Upper lobe of right lung (tissue), 1 donor: ENCODE data around the gene OLIG3. TPM values are rescaled to one million over a fixed set of nuclear protein-coding genes. Genes with fewer than 3 reads are reported as not detected.

Experiments used
- ATAC-seq: fragments of 200-7000 bp; cut with Tn5 transposase; one replicate; pipeline ENCODE4 v1.9.1; 2020; ENCODE audit warnings: mild to moderate bottlenecking, moderate library complexity
- DNase-seq: peaks from one replicate; pipeline ENCODE4 v3.0.0-alpha.2; 2020
- H3K27ac ChIP-seq: fragments of 200-600 bp; one replicate; pipeline ENCODE4 v1.8.0; 2022
- H3K27me3 ChIP-seq: fragments of 200-600 bp; one replicate; pipeline ENCODE4 v1.8.0; 2022; ENCODE audit warnings: mild to moderate bottlenecking
- H3K36me3 ChIP-seq: fragments of 200-600 bp; one replicate; pipeline ENCODE4 v1.8.0; 2022
- H3K4me1 ChIP-seq: fragments of 200-600 bp; one replicate; pipeline ENCODE4 v1.8.0; 2022
- H3K4me3 ChIP-seq: fragments of 200-600 bp; one replicate; pipeline ENCODE4 v1.8.0; 2022; ENCODE audit warnings: mild to moderate bottlenecking
- H3K9me3 ChIP-seq: fragments of 200-600 bp; one replicate; pipeline ENCODE4 v1.8.0; 2022
- CTCF ChIP-seq: fragments of 200-600 bp; IDR thresholded peaks from one replicate; pipeline ENCODE4 v1.8.0; 2022; ENCODE audit warnings: antibody characterized with exemption
- intact Hi-C: fragments of 100-400 bp; cut with DNase I; formaldehyde crosslinking; loops from one replicate; pipeline ENCODE4 v1.11.0; 2022
- long read RNA-seq: library from polyadenylated mRNA; unstranded; transcript quantifications from one replicate; pipeline ENCODE4 v2.0.0, GENCODE V29; 2021
- total RNA-seq: library from RNA; stranded (reverse); fragmentation: NEBNext Ultra II Directional; extraction: Animal tissue kit (Norgen Biotek cat#: 25700); gene quantifications from one replicate; pipeline ENCODE4 v1.2.1, GENCODE V29; 2021
- donor health status: DM: no; HTN: yes; CAD: no; lungs with severe emphysema.

The OLIG3 gene
- total RNA-seq = not detected
- long read RNA-seq = 0 reads

DNA sequence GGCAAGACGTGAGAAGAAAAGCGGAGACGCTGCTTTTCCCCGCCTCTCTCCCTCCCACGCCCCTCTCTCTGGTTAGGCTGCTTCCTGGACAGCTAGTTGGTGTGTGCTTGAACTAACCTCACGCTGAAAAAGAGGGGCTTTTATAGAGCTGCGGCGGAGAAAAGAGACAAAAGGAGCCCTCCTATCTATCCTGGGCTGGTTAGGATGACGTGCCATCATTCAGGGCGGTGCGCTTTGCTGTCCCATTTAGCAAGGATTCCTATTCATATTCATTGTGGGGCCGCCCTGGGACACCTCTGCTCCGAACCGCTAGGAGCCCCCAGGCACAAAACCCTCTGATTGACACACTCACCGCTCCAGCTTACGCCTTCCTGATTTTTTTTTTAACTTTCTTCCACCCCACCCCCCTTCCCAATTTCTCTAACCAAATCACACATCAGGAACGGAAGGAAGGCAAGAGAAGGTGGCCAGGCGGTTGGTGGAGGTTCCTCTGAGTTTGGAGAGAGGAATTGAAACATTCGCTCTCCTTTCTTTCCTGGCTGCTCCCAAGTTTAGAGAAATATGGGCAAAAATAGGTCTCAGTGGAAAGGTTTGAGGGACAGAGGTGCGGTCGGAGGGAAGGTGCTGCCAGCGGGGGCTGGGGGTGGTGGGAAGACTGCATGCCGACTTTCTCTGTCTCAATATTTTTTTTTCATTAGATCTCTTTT lies at the start of gene OLIG3:
TSS of gene OLIG3 (minus strand) at position 114 of the 707 bp plus-strand sequence. CDS start 224 bp downstream, outside the sequence.
- intact Hi-C loops = no loop called here
- no peak for ATAC-seq
- Histone ChIP-seq H3K27me3 (peaks cover 100% of the 10 kb centered on the region), H3K9me3 (no peaks in the 10 kb centered on the region), H3K4me3 (no peak within 1 kb of the TSS), H3K27ac (no peak within 1 kb of the TSS), H3K36me3 (no peaks in the 10 kb centered on the region), H3K4me1 (peaks cover 19% of the 10 kb centered on the region)
- no peak for DNase-seq
- no peak for TF ChIP-seq CTCF

GRCh38 chr6:137543114-137543513 lies 48.9 kb upstream of the OLIG3 start:
- DNase-seq (no peak), ATAC-seq (no peak)
- Histone ChIP-seq H3K27me3 (peaks cover 9% of the 10 kb centered on the region), H3K27ac (no peak overlapping the region), H3K4me3 (no peak overlapping the region), H3K36me3 (no peaks in the 10 kb centered on the region), H3K4me1 (no peaks in the 10 kb centered on the region), H3K9me3 (no peaks in the 10 kb centered on the region)
- no peak for TF ChIP-seq CTCF
- intact Hi-C loops = no loop called here

DNA sequence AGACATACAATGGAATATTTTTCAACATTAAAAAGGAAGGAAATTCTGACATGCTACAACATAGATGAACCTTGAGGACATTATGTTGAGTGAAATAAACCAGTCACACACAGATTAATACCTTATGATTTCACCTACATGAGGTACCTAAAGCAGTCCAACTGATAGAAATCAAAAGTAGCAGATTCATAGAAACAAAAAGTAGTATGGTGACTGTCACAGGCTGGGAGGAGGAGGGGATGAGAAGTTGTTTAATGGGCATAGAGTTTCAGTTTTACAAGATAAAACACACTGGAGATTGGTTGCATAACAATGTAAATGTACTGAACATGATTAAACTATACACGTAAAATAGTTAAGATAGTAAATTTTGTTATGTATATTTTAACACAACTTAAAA lies 48.5 kb upstream of the OLIG3 start:
- intact Hi-C loops = no loop called here
- no peak for ATAC-seq
- DNase-seq = no peak
- H3K4me3 ChIP-seq = no peak overlapping the region
- no peak overlapping the region for H3K27ac ChIP-seq
- H3K4me1 ChIP-seq = no peaks in the 10 kb centered on the region
- H3K36me3 ChIP-seq = no peaks in the 10 kb centered on the region
- TF ChIP-seq CTCF = no peak
- H3K9me3 ChIP-seq = no peaks in the 10 kb centered on the region
- H3K27me3 ChIP-seq = peaks cover 9% of the 10 kb centered on the region

- no peaks in the 10 kb centered on the region for H3K36me3 ChIP-seq
- peaks cover 12% of the 10 kb centered on the region for H3K27me3 ChIP-seq
- no peaks in the 10 kb centered on the region for H3K9me3 ChIP-seq
- ATAC-seq (no peak), DNase-seq (no peak)
- H3K4me1 ChIP-seq = no peaks in the 10 kb centered on the region
- H3K4me3 ChIP-seq = no peak overlapping the region
- no peak overlapping the region for H3K27ac ChIP-seq
- TF ChIP-seq CTCF = no peak
- intact Hi-C loops = no loop called here
Measured at GRCh38 chr6:137541534-137542063, 47.4 kb upstream of the OLIG3 start.

DNA sequence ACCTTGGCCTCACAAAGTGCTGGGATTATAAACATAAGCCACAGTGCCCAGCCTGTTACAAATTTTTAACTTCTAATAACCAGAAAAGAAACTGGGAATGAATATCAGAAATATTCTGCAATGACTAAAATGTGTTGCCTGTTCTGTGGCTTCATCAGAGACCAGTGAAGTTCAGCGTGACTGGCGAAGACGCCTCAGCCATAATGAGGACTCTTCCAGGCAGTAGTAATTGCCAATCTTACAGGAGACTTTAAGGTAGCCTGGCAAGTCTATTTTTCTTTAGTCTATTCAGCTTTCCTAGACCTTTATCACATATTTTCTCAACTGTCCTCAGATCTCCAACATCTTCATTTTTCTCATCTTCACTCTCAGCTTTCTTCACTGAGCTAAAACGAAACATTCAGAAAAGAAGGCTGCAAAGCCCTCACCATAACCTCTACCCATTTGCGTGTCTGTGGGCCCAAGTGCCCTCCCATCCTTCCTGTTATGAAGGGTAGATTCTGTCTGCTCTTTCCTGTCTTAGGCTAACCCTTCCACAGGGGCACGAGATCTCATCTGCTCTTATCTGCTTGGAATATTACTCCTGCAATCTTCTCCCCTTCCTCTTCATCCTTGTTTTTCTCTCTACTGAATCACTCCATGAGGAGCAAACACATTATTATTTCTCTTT lies 42.0 kb upstream of the OLIG3 start:
- intact Hi-C loops = no loop called here
- Histone ChIP-seq H3K27ac (no peak overlapping the region), H3K9me3 (no peaks in the 10 kb centered on the region), H3K36me3 (no peaks in the 10 kb centered on the region), H3K4me3 (no peak overlapping the region), H3K27me3 (peaks cover 12% of the 10 kb centered on the region), H3K4me1 (no peaks in the 10 kb centered on the region)
- DNase-seq (no peak), ATAC-seq (no peak)
- TF ChIP-seq CTCF = no peak
